Smooth muscle cell (in vitro differentiated cells): ENCODE measurements around the gene CSNK1A1L. TPM values are rescaled to one million over a fixed set of nuclear protein-coding genes. Genes with fewer than 3 reads are reported as not detected.
A peak's percentile ranks its signal among the peaks of the same experiment; 100 is the strongest.

Experiments used
- DNase-seq: peaks from one replicate; lab custom pipeline; 2025; ENCODE audit not compliant: unreplicated experiment; lab: John Stamatoyannopoulos, UW
- H2AFZ ChIP-seq: fragments of 200-600 bp; sonication (generic); 2 replicates; pipeline ENCODE4 v1.6.0; 2016; ENCODE audit warnings: antibody characterized with exemption, low read depth, mild to moderate bottlenecking
- H3F3A ChIP-seq: fragments of 200-600 bp; sonication (generic); 2 replicates; pipeline ENCODE4 v1.6.0; 2017; ENCODE audit warnings: antibody characterized with exemption, low read depth
- H3K27ac ChIP-seq: fragments of 200-600 bp; sonication (generic); 2 replicates; pipeline ENCODE4 v1.5.1; 2016; ENCODE audit warnings: low read depth, mild to moderate bottlenecking
- H3K27me3 ChIP-seq: fragments of 200-600 bp; sonication (generic); 2 replicates; pipeline ENCODE4 v1.6.1; 2016; ENCODE audit warnings: low read depth, mild to moderate bottlenecking
- H3K36me3 ChIP-seq: fragments of 200-600 bp; sonication (generic); 2 replicates; pipeline ENCODE4 v1.5.1; 2016; ENCODE audit warnings: low read depth
- H3K4me1 ChIP-seq: fragments of 200-600 bp; sonication (generic); 2 replicates; pipeline ENCODE4 v1.5.1; 2016; ENCODE audit warnings: low read depth
- H3K4me2 ChIP-seq: fragments of 200-600 bp; sonication (generic); 2 replicates; pipeline ENCODE4 v1.6.0; 2016; ENCODE audit warnings: mild to moderate bottlenecking
- H3K4me3 ChIP-seq: fragments of 200-600 bp; sonication (generic); 2 replicates; pipeline ENCODE4 v1.5.1; 2016; ENCODE audit warnings: mild to moderate bottlenecking
- H3K79me2 ChIP-seq: fragments of 200-600 bp; sonication (generic); 2 replicates; pipeline ENCODE4 v1.6.0; 2016; ENCODE audit warnings: low read depth, mild to moderate bottlenecking
- H3K9ac ChIP-seq: fragments of 200-600 bp; sonication (generic); 2 replicates; pipeline ENCODE4 v1.6.0; 2016; ENCODE audit warnings: low read depth
- H3K9me3 ChIP-seq: fragments of 200-600 bp; sonication (generic); replicated peaks from 2 replicates; pipeline ENCODE4 v1.5.1; 2016; ENCODE audit warnings: low read depth
- H4K20me1 ChIP-seq: fragments of 200-600 bp; sonication (generic); 2 replicates; pipeline ENCODE4 v1.6.0; 2016; ENCODE audit warnings: low read depth
- WGBS: methylation state at CpG from one replicate; pipeline ENCODE4 v1.1.7; 2016; ENCODE audit warnings: low lambda C conversion rate; 5-methylcytosine and 5-hydroxymethylcytosine counted together
- polyA plus RNA-seq: library from polyadenylated mRNA; unstranded; fragments of >200 nt; fragmentation: Nextera tagmentation; extraction: Ambion mirVana; gene quantifications from 2 replicates; pipeline ENCODE4 v1.2.1, GENCODE V29; 2016
- total RNA-seq: library from RNA; depleted of rRNA; stranded (reverse); fragments of >200 nt; gene quantifications from 2 replicates; pipeline ENCODE4 v1.2.3, GENCODE V29; 2014
- TF ChIP-seq, protein P1 (sequence below): fragments of 200-600 bp; sonication (generic); IDR thresholded peaks from 2 replicates; pipeline ENCODE4 v1.5.1; 2017; ENCODE audit warnings: borderline replicate concordance, mild to moderate bottlenecking, antibody characterized with exemption; ENCODE audit not compliant: insufficient read depth, poor library complexity, severe bottlenecking

CSNK1A1L gene
- total and polyA plus RNA-seq, 2 experiments from 2014 or later: not detected

DNA sequence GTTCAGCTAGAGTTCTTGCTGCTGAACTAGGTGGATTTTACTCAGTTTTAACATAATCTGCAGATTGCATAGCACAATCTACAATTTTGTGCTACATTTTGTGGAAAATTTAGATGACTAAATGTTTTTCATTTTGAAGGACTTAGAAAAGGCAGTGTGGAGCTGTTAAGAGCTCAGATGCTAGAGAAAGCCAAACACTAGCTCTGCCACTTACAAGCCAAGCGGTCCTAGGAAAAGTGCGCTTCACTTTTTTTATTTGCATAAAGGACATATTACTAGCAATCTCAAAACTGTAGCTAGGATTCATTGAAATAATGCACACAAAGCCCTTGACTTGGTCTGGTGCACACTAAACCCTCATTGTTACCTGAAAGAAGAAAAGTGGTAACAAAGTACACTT lies 8.1 kb upstream of the CSNK1A1L start:
- no peaks in the 10 kb centered on the region for H3K36me3 ChIP-seq
- WGBS: 100% methylated on average over 2 of the region's 2 CpGs
- H3F3A ChIP-seq: no peaks in the 10 kb centered on the region
- H4K20me1 ChIP-seq: no peaks in the 10 kb centered on the region
- no peak overlapping the region for H3K9ac ChIP-seq
- H2AFZ ChIP-seq: no peak overlapping the region
- no peak overlapping the region for H3K27ac ChIP-seq
- no peak for DNase-seq
- H3K79me2 ChIP-seq: no peaks in the 10 kb centered on the region
- H3K4me2 ChIP-seq: no peak overlapping the region
- TF ChIP-seq, protein P1, sequence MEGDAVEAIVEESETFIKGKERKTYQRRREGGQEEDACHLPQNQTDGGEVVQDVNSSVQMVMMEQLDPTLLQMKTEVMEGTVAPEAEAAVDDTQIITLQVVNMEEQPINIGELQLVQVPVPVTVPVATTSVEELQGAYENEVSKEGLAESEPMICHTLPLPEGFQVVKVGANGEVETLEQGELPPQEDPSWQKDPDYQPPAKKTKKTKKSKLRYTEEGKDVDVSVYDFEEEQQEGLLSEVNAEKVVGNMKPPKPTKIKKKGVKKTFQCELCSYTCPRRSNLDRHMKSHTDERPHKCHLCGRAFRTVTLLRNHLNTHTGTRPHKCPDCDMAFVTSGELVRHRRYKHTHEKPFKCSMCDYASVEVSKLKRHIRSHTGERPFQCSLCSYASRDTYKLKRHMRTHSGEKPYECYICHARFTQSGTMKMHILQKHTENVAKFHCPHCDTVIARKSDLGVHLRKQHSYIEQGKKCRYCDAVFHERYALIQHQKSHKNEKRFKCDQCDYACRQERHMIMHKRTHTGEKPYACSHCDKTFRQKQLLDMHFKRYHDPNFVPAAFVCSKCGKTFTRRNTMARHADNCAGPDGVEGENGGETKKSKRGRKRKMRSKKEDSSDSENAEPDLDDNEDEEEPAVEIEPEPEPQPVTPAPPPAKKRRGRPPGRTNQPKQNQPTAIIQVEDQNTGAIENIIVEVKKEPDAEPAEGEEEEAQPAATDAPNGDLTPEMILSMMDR: no peak
- H3K4me1 ChIP-seq: no peaks in the 10 kb centered on the region
- H3K9me3 ChIP-seq: no peaks in the 10 kb centered on the region
- H3K4me3 ChIP-seq: no peak overlapping the region
- no peaks in the 10 kb centered on the region for H3K27me3 ChIP-seq

DNA sequence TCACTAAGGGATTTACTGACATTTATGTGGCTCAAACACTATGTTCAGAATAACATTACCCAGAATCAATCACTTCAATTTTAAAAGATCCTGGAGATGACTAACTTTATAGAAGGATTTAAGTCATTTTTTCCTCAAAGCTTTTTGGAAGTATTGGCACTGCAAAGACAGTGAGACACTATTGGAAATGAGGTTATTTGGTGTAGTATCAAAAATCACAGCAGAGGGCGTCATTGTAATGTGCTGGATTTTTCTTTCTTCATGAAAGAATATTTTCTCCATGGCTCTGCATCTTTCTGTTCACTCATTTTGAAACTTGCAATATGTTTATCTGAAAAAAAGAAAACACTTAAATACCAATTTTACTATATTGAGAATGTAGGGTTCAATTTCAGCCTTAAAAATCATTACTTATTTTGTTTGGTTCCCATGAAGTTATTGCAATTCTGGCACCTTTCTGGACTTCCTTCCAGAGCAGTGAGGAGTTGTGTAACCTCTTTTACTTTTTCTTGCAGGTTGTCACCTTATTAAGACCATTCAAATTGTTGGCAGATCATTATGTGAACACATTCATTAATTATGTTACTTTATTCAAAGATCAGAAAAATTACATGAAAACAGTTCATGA lies 3.7 kb upstream of the CSNK1A1L start:
- H3K4me2 ChIP-seq: no peak overlapping the region
- no peaks in the 10 kb centered on the region for H3K27me3 ChIP-seq
- H3K79me2 ChIP-seq: no peaks in the 10 kb centered on the region
- H3K9me3 ChIP-seq: no peaks in the 10 kb centered on the region
- no peaks in the 10 kb centered on the region for H3F3A ChIP-seq
- WGBS: 8% methylated on average over 1 of the region's 1 CpG
- TF ChIP-seq, protein P1: peak; percentile 63
- DNase-seq: no peak
- no peak overlapping the region for H3K27ac ChIP-seq
- no peaks in the 10 kb centered on the region for H3K4me1 ChIP-seq
- H3K4me3 ChIP-seq: no peak overlapping the region
- no peaks in the 10 kb centered on the region for H4K20me1 ChIP-seq
- H3K9ac ChIP-seq: no peak overlapping the region
- H2AFZ ChIP-seq: no peak overlapping the region
- no peaks in the 10 kb centered on the region for H3K36me3 ChIP-seq

DNA sequence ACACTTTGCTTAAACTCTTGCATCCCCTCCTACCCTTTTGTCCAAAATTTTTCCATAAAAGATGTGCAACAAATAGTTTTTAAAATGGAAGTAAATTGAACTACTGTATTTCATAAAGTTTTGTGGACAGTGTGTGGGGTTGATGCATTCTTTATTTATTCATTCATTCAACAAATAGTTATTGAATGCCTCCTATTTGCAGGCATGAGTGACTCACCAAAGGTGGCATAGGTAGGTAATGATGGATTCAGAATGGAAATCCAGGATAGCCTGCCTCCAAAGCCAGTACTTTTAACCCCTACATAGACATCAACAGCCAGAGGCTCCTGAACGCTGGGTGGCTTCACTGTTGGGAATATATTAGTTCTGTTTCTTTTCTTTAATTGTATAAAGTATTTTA lies 2.4 kb upstream of the CSNK1A1L start:
- Histone ChIP-seq H2AFZ (no peak overlapping the region), H3K4me3 (no peak overlapping the region), H3K27ac (no peak overlapping the region), H3K36me3 (no peaks in the 10 kb centered on the region), H4K20me1 (no peaks in the 10 kb centered on the region), H3K4me1 (no peaks in the 10 kb centered on the region), H3K9me3 (no peaks in the 10 kb centered on the region), H3K4me2 (no peak overlapping the region), H3K79me2 (no peaks in the 10 kb centered on the region), H3F3A (no peaks in the 10 kb centered on the region), H3K9ac (no peak overlapping the region), H3K27me3 (no peaks in the 10 kb centered on the region)
- TF ChIP-seq, protein P1: no peak
- DNase-seq: no peak
- 83% methylated on average over 1 of the region's 1 CpG for WGBS

DNA sequence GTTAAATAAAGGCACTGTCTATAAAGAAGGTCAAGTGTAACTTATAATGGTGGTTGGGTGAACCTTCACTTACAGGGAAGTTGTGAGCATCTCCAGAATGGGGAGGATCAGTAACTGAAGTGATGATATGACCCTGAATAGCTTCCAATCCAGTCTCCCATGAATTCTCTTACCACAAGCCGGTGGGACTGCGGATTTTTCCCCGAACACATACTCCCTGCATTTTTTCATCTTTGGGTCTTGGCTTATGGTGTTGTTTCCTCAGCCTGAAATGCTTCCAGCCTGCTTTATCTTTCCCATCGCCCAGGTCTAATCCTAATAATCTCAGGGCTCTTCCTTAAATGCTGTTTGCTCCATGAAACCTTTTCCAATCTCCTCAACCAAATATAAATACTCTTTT lies 2.0 kb upstream of the CSNK1A1L start:
- Histone ChIP-seq H3K27ac (no peak overlapping the region), H3K4me1 (no peaks in the 10 kb centered on the region), H3K79me2 (no peaks in the 10 kb centered on the region), H3K36me3 (no peaks in the 10 kb centered on the region), H3K4me3 (no peak overlapping the region), H3K27me3 (no peaks in the 10 kb centered on the region), H3K9ac (no peak overlapping the region), H2AFZ (no peak overlapping the region), H3K4me2 (no peak overlapping the region), H3F3A (no peaks in the 10 kb centered on the region), H3K9me3 (no peaks in the 10 kb centered on the region), H4K20me1 (no peaks in the 10 kb centered on the region)
- no peak for DNase-seq
- TF ChIP-seq, protein P1: no peak
- WGBS: 81% methylated on average over 4 of the region's 4 CpGs
